ENCODE measurements around the gene IPO4.
"Not testable (repeated sequence)": the region's sequence is repeated elsewhere in the genome, so short reads cannot be mapped to it uniquely, and the experiment has no call there.

IPO4 gene

GRCh38 chr14:24215495-24216344 lies 27.1 kb upstream of the IPO4 start, which contains the start of gene MDP1:
TSS of gene MDP1 (minus strand) at chr14:24216066. CDS start at chr14:24215955, 111 bp downstream.
- peak; percentile 39 for DNase-seq

- no peak for DNase-seq
These were observed 25.4 kb upstream of the IPO4 start for GRCh38 chr14:24213866-24214662.

GRCh38 chr14:24212924-24213865 lies 24.6 kb upstream of the IPO4 start, which contains the start of gene CHMP4A:
TSS of gene CHMP4A (minus strand) at chr14:24213488. CDS start at chr14:24213439, 49 bp downstream.
- peak; percentile 78 for DNase-seq

GRCh38 chr14:24211311-24211710 lies 22.7 kb upstream of the IPO4 start:
- DNase-seq, result no peak

- no peak for DNase-seq
These were observed 19.0 kb upstream of the IPO4 start for GRCh38 chr14:24207625-24208024.

- DNase-seq, result no peak
These were observed 18.5 kb upstream of the IPO4 start for GRCh38 chr14:24207104-24207551.

- DNase-seq, result no peak
These were observed 17.9 kb upstream of the IPO4 start for GRCh38 chr14:24206260-24207103.

GRCh38 chr14:24204163-24205146 lies 15.8 kb upstream of the IPO4 start:
- DNase-seq, result no peak

- DNase-seq, result not testable (repeated sequence)
These were observed 14.8 kb upstream of the IPO4 start for GRCh38 chr14:24203249-24203886.

GRCh38 chr14:24202538-24202937 lies 13.9 kb upstream of the IPO4 start:
- DNase-seq, result not testable (repeated sequence)

- DNase-seq, result no peak
These were observed 10.4 kb upstream of the IPO4 start for GRCh38 chr14:24198814-24199524.

- DNase-seq, result no peak
These were observed 8.4 kb upstream of the IPO4 start for GRCh38 chr14:24197056-24197450.

- DNase-seq, result no peak
These were observed 7.7 kb upstream of the IPO4 start for GRCh38 chr14:24196071-24197055.

- DNase-seq, result peak; percentile 12
These were observed 6.8 kb upstream of the IPO4 start, which contains the start of gene TM9SF1 for GRCh38 chr14:24195186-24196070. TSS of gene TM9SF1 (minus strand) at chr14:24195441. CDS start at chr14:24195019, 422 bp downstream.

GRCh38 chr14:24194873-24195185 lies 6.2 kb upstream of the IPO4 start:
- no peak for DNase-seq

GRCh38 chr14:24194186-24194872 lies 5.7 kb upstream of the IPO4 start:
- no peak for DNase-seq
